Colonic mucosa (tissue), 4 donors: ENCODE data around the gene VEPH1. TPM values are rescaled to one million over a fixed set of nuclear protein-coding genes. Genes with fewer than 3 reads are reported as not detected.

Experiments used
- DNase-seq: peaks from one replicate; pipeline ENCODE4 v3.0.0-alpha.2; 2020
- H3K27ac ChIP-seq: fragments of 200-600 bp; one replicate; pipeline ENCODE4 v1.8.0; 2021
- H3K27me3 ChIP-seq: fragments of 200-600 bp; one replicate; pipeline ENCODE4 v1.8.0; 2021
- H3K36me3 ChIP-seq: fragments of 200-600 bp; one replicate; pipeline ENCODE4 v1.8.0; 2021
- H3K4me1 ChIP-seq: fragments of 200-600 bp; one replicate; pipeline ENCODE4 v1.8.0; 2021; ENCODE audit warnings: mild to moderate bottlenecking
- H3K4me3 ChIP-seq: fragments of 200-600 bp; one replicate; pipeline ENCODE4 v1.8.0; 2021
- H3K9ac ChIP-seq, 2 donors: one replicate each; pipeline ENCODE4 v1.7.0; 2013; ENCODE audit warnings: control low read depth in 2 of 2, low read depth in 2 of 2, low read length in 2 of 2
- H3K9me3 ChIP-seq: fragments of 200-600 bp; one replicate; pipeline ENCODE4 v1.8.0; 2021
- intact Hi-C: fragments of 100-400 bp; cut with DNase I; formaldehyde crosslinking; loops from one replicate; pipeline ENCODE4 v1.14.1; 2022
- total RNA-seq, 2 donors: library from RNA; stranded (reverse); fragmentation: NEBNext Ultra II Directional in 1 of 2; extraction: Animal tissue kit (Norgen Biotek cat#: 25700) in 1 of 2; gene quantifications; one replicate each; pipeline ENCODE4 v1.2.1, GENCODE V29; 2021
- TF ChIP-seq, protein P1 (sequence below): fragments of 200-600 bp; IDR thresholded peaks from one replicate; pipeline ENCODE4 v1.8.0; 2022; ENCODE audit warnings: antibody characterized with exemption, mild to moderate bottlenecking
- donor health status: healthy.
- donor health status: DM: no; HTN: no; CAD: no.
- donor health status: DM: no; HTN: no; CAD: no.

VEPH1 gene
- total RNA-seq, 2 donors from 2014 or later: 1.3 to 2.7 TPM

DNA sequence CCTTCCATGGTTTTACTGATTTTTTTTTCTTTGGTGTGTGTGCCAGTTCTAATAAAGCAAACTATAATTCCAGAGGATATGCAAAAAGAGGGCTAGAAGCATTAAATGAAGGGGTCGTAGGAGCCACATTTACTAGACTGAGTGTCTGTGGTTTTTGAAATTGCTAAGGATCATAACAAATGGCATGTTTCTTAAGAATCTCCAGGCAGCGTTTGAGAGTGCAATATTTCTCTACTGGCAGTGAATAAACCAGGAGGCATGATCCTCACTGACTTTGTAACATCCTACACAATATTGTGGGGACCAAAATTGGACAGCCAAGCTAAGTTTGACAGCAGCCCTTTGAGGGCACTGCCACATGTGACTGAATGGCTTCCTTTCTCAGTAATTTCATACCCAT is 227.4 kb downstream of the VEPH1 start:
- no peaks in the 10 kb centered on the region for H3K36me3 ChIP-seq
- no peak overlapping the region for H3K9ac ChIP-seq
- no peak overlapping the region for H3K4me3 ChIP-seq
- no peak for DNase-seq
- H3K27ac ChIP-seq: no peak overlapping the region
- intact Hi-C loops: no loop called here
- H3K27me3 ChIP-seq: no peaks in the 10 kb centered on the region
- no peaks in the 10 kb centered on the region for H3K9me3 ChIP-seq
- TF ChIP-seq, protein P1, sequence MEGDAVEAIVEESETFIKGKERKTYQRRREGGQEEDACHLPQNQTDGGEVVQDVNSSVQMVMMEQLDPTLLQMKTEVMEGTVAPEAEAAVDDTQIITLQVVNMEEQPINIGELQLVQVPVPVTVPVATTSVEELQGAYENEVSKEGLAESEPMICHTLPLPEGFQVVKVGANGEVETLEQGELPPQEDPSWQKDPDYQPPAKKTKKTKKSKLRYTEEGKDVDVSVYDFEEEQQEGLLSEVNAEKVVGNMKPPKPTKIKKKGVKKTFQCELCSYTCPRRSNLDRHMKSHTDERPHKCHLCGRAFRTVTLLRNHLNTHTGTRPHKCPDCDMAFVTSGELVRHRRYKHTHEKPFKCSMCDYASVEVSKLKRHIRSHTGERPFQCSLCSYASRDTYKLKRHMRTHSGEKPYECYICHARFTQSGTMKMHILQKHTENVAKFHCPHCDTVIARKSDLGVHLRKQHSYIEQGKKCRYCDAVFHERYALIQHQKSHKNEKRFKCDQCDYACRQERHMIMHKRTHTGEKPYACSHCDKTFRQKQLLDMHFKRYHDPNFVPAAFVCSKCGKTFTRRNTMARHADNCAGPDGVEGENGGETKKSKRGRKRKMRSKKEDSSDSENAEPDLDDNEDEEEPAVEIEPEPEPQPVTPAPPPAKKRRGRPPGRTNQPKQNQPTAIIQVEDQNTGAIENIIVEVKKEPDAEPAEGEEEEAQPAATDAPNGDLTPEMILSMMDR: no peak
- H3K4me1 ChIP-seq: no peaks in the 10 kb centered on the region

DNA sequence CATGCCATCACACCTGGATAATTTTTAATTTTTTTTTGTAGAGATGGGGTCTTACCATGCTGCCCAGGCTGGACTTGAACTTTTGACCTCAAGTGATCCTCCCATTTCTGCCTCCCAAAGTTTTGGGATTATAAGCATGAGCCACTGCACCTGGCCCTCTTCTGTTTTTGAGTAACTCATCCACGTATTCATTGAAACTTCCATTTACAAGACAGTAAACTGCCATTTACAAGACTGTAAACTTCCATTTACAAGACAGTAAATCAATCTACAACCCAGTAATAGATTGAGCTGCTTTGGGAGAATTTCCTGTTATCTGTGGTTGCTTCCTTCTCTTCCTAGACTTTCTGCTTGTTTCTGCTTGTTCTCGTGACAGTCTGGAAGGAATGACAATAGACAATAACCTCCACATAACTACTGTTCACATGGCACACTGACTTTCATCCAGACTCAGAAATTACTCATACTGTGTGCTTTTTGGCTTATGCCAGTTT is 228.5 kb downstream of the VEPH1 start:
- TF ChIP-seq, protein P1: no peak
- no peak overlapping the region for H3K27ac ChIP-seq
- no peaks in the 10 kb centered on the region for H3K27me3 ChIP-seq
- H3K9me3 ChIP-seq: no peaks in the 10 kb centered on the region
- no peak overlapping the region for H3K4me3 ChIP-seq
- no peak overlapping the region for H3K9ac ChIP-seq
- DNase-seq: no peak
- no peaks in the 10 kb centered on the region for H3K4me1 ChIP-seq
- H3K36me3 ChIP-seq: no peaks in the 10 kb centered on the region
- intact Hi-C loops: no loop called here

GRCh38 chr3:157271283-157271882 is 231.8 kb downstream of the VEPH1 start:
- intact Hi-C loops: no loop called here
- no peaks in the 10 kb centered on the region for H3K4me1 ChIP-seq
- H3K36me3 ChIP-seq: no peaks in the 10 kb centered on the region
- no peaks in the 10 kb centered on the region for H3K27me3 ChIP-seq
- H3K4me3 ChIP-seq: no peak overlapping the region
- TF ChIP-seq, protein P1: no peak
- no peak overlapping the region for H3K27ac ChIP-seq
- H3K9me3 ChIP-seq: no peaks in the 10 kb centered on the region
- no peak overlapping the region for H3K9ac ChIP-seq
- no peak for DNase-seq

DNA sequence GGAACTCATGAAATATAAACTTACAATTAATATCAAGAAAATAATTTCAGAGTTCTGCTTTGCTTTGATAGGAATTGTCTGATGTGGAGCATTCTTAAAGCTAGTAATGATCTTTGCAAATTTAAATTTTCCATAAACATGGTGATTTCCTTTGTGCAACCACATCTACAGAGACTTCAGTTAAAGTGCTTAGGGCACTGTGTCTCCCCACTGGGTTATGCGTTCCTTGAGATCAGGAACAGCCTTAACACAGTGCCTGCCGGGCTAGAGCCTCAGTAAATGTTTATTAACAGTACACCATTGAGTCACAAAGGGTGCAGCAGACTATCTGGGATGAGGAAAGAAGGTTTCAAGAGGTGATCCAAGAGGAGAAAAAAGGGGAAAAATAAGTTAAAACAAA is 235.2 kb downstream of the VEPH1 start:
- H3K9me3 ChIP-seq: no peaks in the 10 kb centered on the region
- no peaks in the 10 kb centered on the region for H3K4me1 ChIP-seq
- intact Hi-C loops: no loop called here
- no peak overlapping the region for H3K27ac ChIP-seq
- TF ChIP-seq, protein P1: no peak
- H3K36me3 ChIP-seq: no peaks in the 10 kb centered on the region
- H3K27me3 ChIP-seq: no peaks in the 10 kb centered on the region
- DNase-seq: no peak
- no peak overlapping the region for H3K4me3 ChIP-seq
- H3K9ac ChIP-seq: no peak overlapping the region

DNA sequence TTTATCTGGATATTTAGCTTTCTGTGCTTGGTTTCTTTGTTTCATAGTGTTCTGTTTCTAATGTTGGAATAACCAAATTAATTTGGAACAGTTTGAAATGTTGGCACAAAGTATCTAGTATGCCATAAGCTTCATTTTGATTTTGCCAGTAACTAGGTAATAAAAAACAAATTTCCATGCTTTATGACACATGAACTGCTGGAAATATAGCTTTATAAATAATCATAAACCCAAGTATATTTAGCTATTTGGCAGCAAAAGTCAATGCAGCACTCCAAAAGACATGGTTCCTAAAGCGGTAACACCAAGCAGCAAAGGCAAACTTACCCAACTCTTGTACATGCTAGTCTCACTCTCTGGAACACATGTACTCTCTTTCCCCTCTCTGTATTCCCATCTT is 237.3 kb downstream of the VEPH1 start:
- TF ChIP-seq, protein P1: no peak
- H3K4me3 ChIP-seq: no peak overlapping the region
- no peaks in the 10 kb centered on the region for H3K36me3 ChIP-seq
- H3K27ac ChIP-seq: no peak overlapping the region
- no peak for DNase-seq
- intact Hi-C loops: no loop called here
- no peaks in the 10 kb centered on the region for H3K27me3 ChIP-seq
- no peak overlapping the region for H3K9ac ChIP-seq
- H3K9me3 ChIP-seq: no peaks in the 10 kb centered on the region
- H3K4me1 ChIP-seq: no peaks in the 10 kb centered on the region
